Activated naive CD4-positive, alpha-beta T cell treated with anti-CD3 and anti-CD28 coated beads, Interleukin-2, amount 10 ng/mL, durations not matched to agents 7 days and 5 days (primary cell): ENCODE data around the gene CLEC2A.

Experiments
- CTCF ChIA-PET: fragments of 350-600 bp; sonication (Branson Sonifier 250); formaldehyde crosslinking; loops from one replicate; lab custom pipeline; 2021; ENCODE audit warnings: antibody characterized with exemption; lab: Charles Lee
- DNase-seq: peaks from one replicate; pipeline ENCODE4 v3.0.0-alpha.2; 2020
- H3K27ac Mint-ChIP-seq: one replicate; pipeline ENCODE4 v1.8.0; 2021; ENCODE audit warnings: mild to moderate bottlenecking, moderate library complexity, mixed read lengths
- H3K27me3 Mint-ChIP-seq: one replicate; pipeline ENCODE4 v1.8.0; 2021; ENCODE audit warnings: mild to moderate bottlenecking, mixed read lengths
- H3K36me3 Mint-ChIP-seq: one replicate; pipeline ENCODE4 v1.8.0; 2021; ENCODE audit warnings: mixed read lengths
- H3K4me1 Mint-ChIP-seq: one replicate; pipeline ENCODE4 v1.8.0; 2021; ENCODE audit warnings: mixed read lengths
- H3K4me3 Mint-ChIP-seq: one replicate; pipeline ENCODE4 v1.8.0; 2021; ENCODE audit warnings: mild to moderate bottlenecking, moderate library complexity, mixed read lengths
- H3K9me3 Mint-ChIP-seq: one replicate; pipeline ENCODE4 v1.8.0; 2021; ENCODE audit warnings: mixed read lengths

CLEC2A gene

GRCh38 chr12:9951026-9951675, 19.0 kb upstream of the CLEC2A start:
- peaks cover 2% of the 10 kb centered on the region for H3K36me3 Mint-ChIP-seq
- CTCF ChIA-PET, result no interaction called here
- H3K9me3 Mint-ChIP-seq, result no peaks in the 10 kb centered on the region
- H3K27ac Mint-ChIP-seq, result peak overlapping the region; percentile 70
- H3K4me3 Mint-ChIP-seq, result peak overlapping the region; percentile 39
- no peaks in the 10 kb centered on the region for H3K27me3 Mint-ChIP-seq
- peaks cover 58% of the 10 kb centered on the region for H3K4me1 Mint-ChIP-seq
- peak; percentile 65 for DNase-seq

GRCh38 chr12:9948606-9949296, 16.6 kb upstream of the CLEC2A start:
- Mint-ChIP-seq H3K4me3 (peak overlapping the region; percentile 1), H3K9me3 (no peaks in the 10 kb centered on the region), H3K36me3 (peaks cover 2% of the 10 kb centered on the region), H3K27me3 (no peaks in the 10 kb centered on the region), H3K4me1 (peaks cover 59% of the 10 kb centered on the region), H3K27ac (peak overlapping the region; percentile 79)
- DNase-seq, result peak; percentile 21
- CTCF ChIA-PET, result interaction anchor here (1.1 to 1.4 kb wide), 2 partner anchors 9 to 61 kb away, joined by 5 read pairs; partner anchors contain the start of gene CLEC12B

- no peaks in the 10 kb centered on the region for H3K9me3 Mint-ChIP-seq
- H3K27ac Mint-ChIP-seq, result no peak overlapping the region
- peaks cover 8% of the 10 kb centered on the region for H3K27me3 Mint-ChIP-seq
- H3K36me3 Mint-ChIP-seq, result peaks cover 2% of the 10 kb centered on the region
- DNase-seq, result no peak
- CTCF ChIA-PET, result interaction anchor here (1.6 kb wide), 1 partner anchor 197 kb away, joined by 4 read pairs; no protein-coding TSS in a partner anchor
- H3K4me1 Mint-ChIP-seq, result peaks cover 67% of the 10 kb centered on the region
- H3K4me3 Mint-ChIP-seq, result no peak overlapping the region
Observed at GRCh38 chr12:9947674-9948073, 15.5 kb upstream of the CLEC2A start.

DNA sequence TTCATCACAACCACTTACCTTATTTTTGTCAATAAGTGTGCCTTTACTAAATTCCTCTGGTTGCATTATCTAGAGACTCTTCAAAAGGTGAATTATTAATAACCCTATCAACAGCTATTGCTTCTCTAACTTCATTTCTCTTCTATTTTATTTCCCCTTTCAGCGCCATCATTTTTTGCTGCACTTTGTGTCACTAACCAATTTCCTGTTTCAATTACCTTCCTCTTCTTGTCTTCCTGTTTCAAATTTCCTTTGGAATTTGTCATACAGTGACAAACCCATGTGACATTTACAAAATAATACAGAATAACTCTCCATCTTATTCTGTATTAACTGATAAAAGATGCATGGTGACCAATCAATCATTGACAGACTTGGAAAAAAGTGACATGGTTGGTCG, 12.2 kb upstream of the CLEC2A start:
- no peak for DNase-seq
- peaks cover 49% of the 10 kb centered on the region for H3K4me1 Mint-ChIP-seq
- H3K36me3 Mint-ChIP-seq, result peaks cover 2% of the 10 kb centered on the region
- H3K27ac Mint-ChIP-seq, result peak overlapping the region; percentile 6
- H3K4me3 Mint-ChIP-seq, result peak overlapping the region; percentile 24
- no peaks in the 10 kb centered on the region for H3K9me3 Mint-ChIP-seq
- CTCF ChIA-PET, result interaction anchor here (0.8 to 5.2 kb wide), 2 partner anchors 65 to 194 kb away, joined by 3 to 44 read pairs; partner anchors contain the start of gene CLEC12B
- H3K27me3 Mint-ChIP-seq, result peaks cover 11% of the 10 kb centered on the region

GRCh38 chr12:9943240-9943639, 11.1 kb upstream of the CLEC2A start:
- Mint-ChIP-seq H3K9me3 (no peaks in the 10 kb centered on the region), H3K36me3 (peaks cover 2% of the 10 kb centered on the region), H3K27ac (peak overlapping the region; percentile 47), H3K4me1 (peaks cover 38% of the 10 kb centered on the region), H3K27me3 (peaks cover 11% of the 10 kb centered on the region), H3K4me3 (peak overlapping the region; percentile 75)
- CTCF ChIA-PET, result interaction anchor here (5.2 kb wide), 1 partner anchor 66 kb away, joined by 44 read pairs; the partner anchor contains the start of gene CLEC12B
- DNase-seq, result peak; percentile 65

DNA sequence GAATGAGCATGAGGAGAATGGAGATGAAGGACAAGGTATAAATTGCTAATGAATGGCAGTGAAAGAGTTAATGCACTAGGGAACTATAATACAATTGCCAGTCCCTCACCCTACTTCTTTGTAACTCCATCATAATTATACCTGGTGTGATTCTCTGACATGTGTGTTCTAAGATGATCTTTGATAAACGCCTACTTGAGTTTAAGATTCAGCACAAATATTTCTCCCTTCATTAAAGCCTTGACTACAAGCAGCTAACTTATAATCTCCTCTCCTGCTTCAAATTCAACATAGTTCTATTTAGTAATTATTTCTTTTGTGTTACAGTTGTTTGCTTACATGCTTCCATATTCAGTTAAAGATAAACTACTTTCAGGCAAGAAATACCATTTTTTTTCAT, 9.7 kb upstream of the CLEC2A start:
- no peaks in the 10 kb centered on the region for H3K9me3 Mint-ChIP-seq
- peaks cover 28% of the 10 kb centered on the region for H3K4me1 Mint-ChIP-seq
- H3K27me3 Mint-ChIP-seq, result peaks cover 11% of the 10 kb centered on the region
- CTCF ChIA-PET, result interaction anchor here (0.7 to 5.2 kb wide), 2 partner anchors 67 to 77 kb away, joined by 3 to 44 read pairs; partner anchors contain the start of gene CLEC12B
- H3K36me3 Mint-ChIP-seq, result no peaks in the 10 kb centered on the region
- H3K27ac Mint-ChIP-seq, result no peak overlapping the region
- no peak for DNase-seq
- H3K4me3 Mint-ChIP-seq, result no peak overlapping the region

DNA sequence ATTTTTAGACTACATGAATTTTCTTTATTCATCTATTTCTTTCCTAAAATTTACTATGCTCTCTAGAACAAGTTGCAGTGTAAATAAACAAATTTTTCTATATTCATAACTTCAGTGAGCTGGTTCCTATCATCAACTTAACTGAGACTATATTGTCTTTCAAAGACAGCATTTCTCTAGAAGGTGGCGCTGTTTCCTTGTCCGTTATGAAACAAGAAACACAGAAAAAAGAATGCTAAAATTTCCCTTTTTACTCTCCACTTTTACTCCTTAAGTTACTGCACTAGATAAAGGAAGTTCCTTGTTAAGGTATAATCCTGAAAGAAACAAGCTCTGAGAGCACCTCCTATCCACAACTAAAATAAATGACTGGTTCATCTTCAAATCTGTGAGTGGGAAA, 8.2 kb upstream of the CLEC2A start:
- Mint-ChIP-seq H3K27ac (no peak overlapping the region), H3K27me3 (peaks cover 11% of the 10 kb centered on the region), H3K4me3 (no peak overlapping the region), H3K9me3 (no peaks in the 10 kb centered on the region), H3K4me1 (peaks cover 26% of the 10 kb centered on the region), H3K36me3 (no peaks in the 10 kb centered on the region)
- CTCF ChIA-PET, result interaction anchor here (0.6 to 5.2 kb wide), 28 partner anchors 8 to 213 kb away, joined by 3 to 44 read pairs (median 4); partner anchors contain the start of genes CLEC12B and CLEC1B
- DNase-seq, result no peak

- CTCF ChIA-PET, result no interaction called here
- Mint-ChIP-seq H3K4me3 (no peak overlapping the region), H3K27me3 (peaks cover 4% of the 10 kb centered on the region), H3K9me3 (no peaks in the 10 kb centered on the region), H3K36me3 (no peaks in the 10 kb centered on the region), H3K27ac (no peak overlapping the region), H3K4me1 (peaks cover 5% of the 10 kb centered on the region)
- DNase-seq, result no peak
Observed at GRCh38 chr12:9936591-9936990, 4.4 kb upstream of the CLEC2A start.

DNA sequence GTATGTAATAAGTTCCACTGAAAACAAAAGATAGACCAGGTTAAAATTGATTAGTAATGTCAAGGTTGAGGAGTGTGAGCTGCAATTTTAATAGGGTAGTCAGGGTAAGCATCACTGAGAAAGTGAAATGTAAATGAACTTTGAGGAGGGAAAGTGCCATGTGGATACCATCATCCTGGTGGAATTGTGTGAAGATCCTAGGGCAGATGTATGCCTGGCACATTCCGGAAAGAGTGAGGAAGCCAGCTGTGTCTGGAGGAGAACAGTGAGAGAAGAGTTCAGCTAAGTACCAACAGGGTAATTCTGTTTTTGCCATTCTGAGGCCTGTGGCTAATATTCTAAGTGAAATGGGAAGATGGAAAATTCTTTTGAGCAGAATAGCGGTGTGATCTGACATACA, 2.9 kb upstream of the CLEC2A start:
- CTCF ChIA-PET, result interaction anchor here (1.0 kb wide), 1 partner anchor 218 kb away, joined by 4 read pairs; no protein-coding TSS in a partner anchor
- no peaks in the 10 kb centered on the region for H3K36me3 Mint-ChIP-seq
- DNase-seq, result no peak
- H3K4me1 Mint-ChIP-seq, result no peaks in the 10 kb centered on the region
- H3K4me3 Mint-ChIP-seq, result no peak overlapping the region
- H3K9me3 Mint-ChIP-seq, result no peaks in the 10 kb centered on the region
- H3K27me3 Mint-ChIP-seq, result peaks cover 8% of the 10 kb centered on the region
- no peak overlapping the region for H3K27ac Mint-ChIP-seq

DNA sequence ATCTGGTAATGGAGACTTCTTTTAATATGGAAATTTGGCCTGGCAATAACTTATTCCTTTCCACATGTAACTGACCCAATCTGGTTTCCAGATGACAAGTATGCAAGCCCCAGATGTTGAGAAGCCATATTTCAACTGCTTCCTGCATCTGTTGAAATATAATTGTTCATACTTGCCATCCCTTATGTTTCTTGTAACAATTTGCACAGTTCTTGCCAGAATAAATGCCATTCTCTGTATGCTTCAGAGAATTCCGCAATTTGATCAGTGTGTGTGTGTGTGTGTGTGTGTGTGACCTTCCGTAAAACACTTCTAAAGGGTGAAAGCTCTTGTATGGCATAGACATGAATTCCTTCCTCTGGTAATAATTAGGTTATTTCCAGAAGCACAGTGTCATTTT, 1.8 kb upstream of the CLEC2A start:
- CTCF ChIA-PET, result interaction anchor here (0.6 to 1.0 kb wide), 4 partner anchors 13 to 219 kb away, joined by 3 to 4 read pairs (median 3); no protein-coding TSS in a partner anchor
- Mint-ChIP-seq H3K4me3 (no peak overlapping the region), H3K9me3 (no peaks in the 10 kb centered on the region), H3K4me1 (no peaks in the 10 kb centered on the region), H3K27me3 (peaks cover 8% of the 10 kb centered on the region), H3K27ac (no peak overlapping the region), H3K36me3 (no peaks in the 10 kb centered on the region)
- no peak for DNase-seq

DNA sequence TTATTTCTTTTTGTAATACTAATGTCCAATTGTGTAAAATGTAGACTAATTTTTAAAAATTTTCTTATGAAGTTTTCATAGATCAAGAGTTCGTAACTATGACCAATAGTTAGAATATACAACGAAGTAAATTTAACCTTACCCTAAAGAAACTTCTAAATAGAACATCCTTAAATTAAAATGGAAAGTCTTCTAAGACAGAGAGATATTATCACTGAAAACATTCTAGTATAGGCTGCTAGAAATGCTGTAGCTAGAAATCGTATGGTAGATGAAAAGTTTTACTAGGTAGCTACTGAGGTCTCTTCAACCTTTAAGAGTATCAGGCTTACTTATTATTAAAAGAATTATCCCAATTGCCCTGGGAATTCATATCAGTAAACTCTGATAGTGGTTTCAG, 925 bp downstream of the CLEC2A start:
- H3K36me3 Mint-ChIP-seq, result no peaks in the 10 kb centered on the region
- CTCF ChIA-PET, result interaction anchor here (1.1 to 1.3 kb wide), 2 partner anchors 12 to 116 kb away, joined by 3 read pairs; no protein-coding TSS in a partner anchor

DNA sequence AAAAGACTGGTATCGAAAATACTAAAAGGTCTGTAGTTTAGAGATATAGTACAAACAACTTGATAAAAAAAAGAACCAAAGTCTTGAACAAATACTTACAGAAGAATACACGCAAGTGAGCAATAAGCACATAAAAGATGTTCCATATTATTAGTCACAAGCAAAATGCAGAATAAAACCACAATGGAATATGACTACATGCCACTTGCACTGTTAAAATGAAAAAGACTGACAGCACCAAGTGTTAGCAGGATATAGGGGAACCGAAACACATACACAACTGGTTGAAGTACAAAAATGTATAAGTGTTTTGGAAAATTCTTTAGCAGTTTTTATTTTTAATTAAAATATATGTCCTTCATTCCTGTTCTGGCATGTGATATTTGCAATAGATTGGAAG, 3.6 kb downstream of the CLEC2A start:
- no peaks in the 10 kb centered on the region for H3K36me3 Mint-ChIP-seq
- no peak for DNase-seq
- peaks cover 12% of the 10 kb centered on the region for H3K27me3 Mint-ChIP-seq
- no peak overlapping the region for H3K27ac Mint-ChIP-seq
- peaks cover 7% of the 10 kb centered on the region for H3K4me1 Mint-ChIP-seq
- no peaks in the 10 kb centered on the region for H3K9me3 Mint-ChIP-seq
- CTCF ChIA-PET, result interaction anchor here (0.7 to 1.5 kb wide), 3 partner anchors 12 to 211 kb away, joined by 3 read pairs; no protein-coding TSS in a partner anchor
- H3K4me3 Mint-ChIP-seq, result no peak overlapping the region

More for the DNA sequence above, 925 bp downstream of the CLEC2A start:
- H3K4me1 Mint-ChIP-seq, result peaks cover 2% of the 10 kb centered on the region
- no peaks in the 10 kb centered on the region for H3K9me3 Mint-ChIP-seq
- H3K4me3 Mint-ChIP-seq, result no peak overlapping the region
- peaks cover 12% of the 10 kb centered on the region for H3K27me3 Mint-ChIP-seq
- H3K27ac Mint-ChIP-seq, result no peak overlapping the region
- DNase-seq, result no peak

- Mint-ChIP-seq H3K36me3 (no peaks in the 10 kb centered on the region), H3K27ac (no peak overlapping the region), H3K9me3 (no peaks in the 10 kb centered on the region), H3K4me3 (no peak overlapping the region), H3K4me1 (peaks cover 21% of the 10 kb centered on the region), H3K27me3 (peaks cover 12% of the 10 kb centered on the region)
- CTCF ChIA-PET, result interaction anchor here (0.7 to 2.4 kb wide), 9 partner anchors 11 to 178 kb away, joined by 3 to 26 read pairs (median 4); partner anchors contain the start of gene CLEC12B
- no peak for DNase-seq
Observed at GRCh38 chr12:9926876-9927275, 5.3 kb downstream of the CLEC2A start.
